HG02763 (cell line): Measurements from ENCODE around the gene YIF1A.

Source experiments
- ATAC-seq: cut with Tn5 transposase; IDR thresholded peaks from one replicate; pipeline ENCODE4 v1.9.1; 2021; ENCODE audit warnings: mild to moderate bottlenecking, moderate library complexity; ENCODE audit not compliant: unreplicated experiment

Gene YIF1A

DNA sequence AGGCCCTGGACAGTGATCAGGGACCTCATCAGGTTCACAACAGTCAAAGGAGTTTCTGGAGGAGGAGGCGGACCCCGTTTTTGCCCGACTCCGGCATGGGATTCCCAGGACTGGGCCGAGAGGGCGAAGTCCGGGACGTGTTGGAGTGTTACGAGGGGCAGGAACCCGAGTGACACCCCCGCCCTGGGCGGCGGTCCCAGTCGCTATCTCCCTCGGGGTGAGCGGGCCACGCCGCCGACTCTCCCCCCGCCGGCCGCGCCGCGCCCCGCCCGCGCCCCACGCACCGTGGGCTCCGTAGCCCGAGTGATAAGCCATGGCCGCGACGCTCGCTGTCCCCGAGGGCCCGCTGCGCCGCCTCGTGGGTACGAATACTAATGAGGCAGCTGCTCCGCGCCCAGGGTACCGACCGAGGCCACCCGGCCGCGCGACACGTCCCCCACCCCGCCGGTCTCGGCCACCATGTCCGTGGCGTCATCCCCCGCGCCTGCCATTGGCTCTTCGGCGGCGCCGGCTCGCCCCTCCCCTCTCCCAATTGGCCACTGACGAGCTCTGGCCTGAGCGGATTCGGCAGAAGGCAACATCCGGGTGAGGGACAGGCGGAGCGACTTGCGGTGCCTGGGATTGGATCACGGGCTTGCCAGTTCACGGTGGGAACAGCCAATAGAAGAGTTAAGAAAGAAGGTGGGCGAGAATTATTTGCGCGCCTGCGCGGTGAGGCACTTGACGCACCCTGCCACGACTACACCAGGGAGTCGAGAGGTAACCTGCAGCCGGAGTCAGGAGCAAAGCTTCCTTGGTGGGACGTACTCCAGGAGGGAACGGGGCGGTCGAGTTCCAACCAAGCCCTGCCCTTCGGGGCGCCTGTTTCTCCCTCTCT, at the start of gene YIF1A:
TSS of gene YIF1A (minus strand) at position 473 of the 877 bp plus-strand sequence. CDS start at position 315, 158 bp downstream.
- ATAC-seq = peak; percentile 88

GRCh38 chr11:66337103-66337899, 48.4 kb upstream of the YIF1A start:
- no peak for ATAC-seq

DNA sequence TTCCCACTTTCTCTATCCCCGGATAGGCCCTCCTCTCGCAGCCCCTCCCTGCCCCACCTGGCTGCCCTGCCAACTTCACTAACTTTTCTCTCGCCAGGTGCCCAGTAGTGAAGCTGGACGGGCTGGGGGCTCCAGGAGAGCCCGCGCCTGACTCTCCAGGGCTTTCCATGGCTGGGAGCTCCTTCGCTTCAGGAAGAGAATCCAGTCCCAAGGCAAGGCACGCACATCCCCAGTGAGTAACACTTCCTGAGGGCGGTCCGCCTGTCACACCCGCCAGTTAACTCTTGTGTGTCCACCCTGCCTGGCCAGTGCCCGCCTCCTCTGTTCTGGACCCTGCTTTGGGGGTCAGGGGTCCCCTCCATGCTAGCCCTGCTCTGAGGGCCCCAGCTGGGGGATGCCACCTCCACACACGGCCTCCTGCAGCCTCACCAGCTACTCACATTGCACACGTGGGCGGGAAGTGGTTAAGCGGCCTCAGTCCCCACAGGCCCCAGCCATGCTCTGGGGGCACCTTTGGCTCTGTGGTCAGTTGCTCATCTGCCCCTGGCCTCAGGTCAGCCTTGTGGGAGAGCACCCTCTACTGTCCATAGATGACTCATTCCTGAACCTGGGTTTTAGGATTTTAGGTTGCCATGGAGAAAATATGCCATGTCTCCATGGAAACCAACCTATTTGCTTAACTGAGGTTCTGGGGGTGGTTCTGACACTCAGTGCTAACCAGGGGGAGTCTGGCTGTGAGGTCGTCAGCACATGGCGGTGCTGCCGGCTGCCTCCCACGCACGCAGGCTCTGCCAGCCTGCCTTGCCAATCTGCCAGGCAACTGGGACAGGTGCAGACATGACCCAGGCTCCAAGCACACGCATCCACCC, 47.5 kb upstream of the YIF1A start, which contains the start of gene RIN1:
TSS of gene RIN1 (minus strand) at position 201 of the 869 bp plus-strand sequence. CDS start at position 169, 32 bp downstream.
- no peak for ATAC-seq

DNA sequence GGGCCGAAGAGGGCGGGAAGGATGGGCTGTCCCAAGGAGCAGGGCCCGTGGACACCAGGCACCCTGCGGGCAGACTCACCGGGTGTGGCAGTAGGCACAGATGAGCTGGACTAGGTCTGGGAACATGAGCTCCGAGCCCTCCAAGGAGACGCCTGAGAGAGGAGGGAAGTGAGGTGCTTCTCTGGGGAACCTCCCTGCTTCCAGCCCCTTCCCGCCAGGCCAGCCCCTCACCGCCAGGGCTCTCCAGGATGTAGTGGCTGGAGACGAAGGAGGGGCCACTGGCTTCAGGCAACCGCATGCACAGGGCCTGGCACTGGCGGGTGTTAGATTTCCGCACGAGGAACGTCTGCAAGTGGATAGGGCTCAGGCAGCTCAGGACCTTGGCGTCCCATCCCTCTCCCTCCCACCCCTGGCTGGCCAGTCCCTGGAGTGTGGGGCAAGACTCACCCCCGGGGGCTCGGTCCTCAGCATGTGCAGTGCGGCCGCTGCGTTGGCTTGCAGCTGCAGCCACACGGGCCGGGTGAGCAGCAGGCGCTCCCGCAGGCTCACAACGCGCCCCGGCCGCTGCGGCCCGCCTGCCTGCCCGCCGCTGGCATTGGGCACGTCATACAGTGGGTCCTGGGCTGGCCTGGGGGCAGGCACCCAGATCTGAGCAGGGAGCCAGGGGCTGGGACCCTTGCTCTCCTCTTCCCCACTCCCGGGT, 46.7 kb upstream of the YIF1A start:
- ATAC-seq = no peak

- ATAC-seq = no peak
Observed at GRCh38 chr11:66334605-66335442, 45.9 kb upstream of the YIF1A start.

- ATAC-seq = no peak
Observed at GRCh38 chr11:66333896-66334604, 45.1 kb upstream of the YIF1A start.

GRCh38 chr11:66333220-66333877, 44.4 kb upstream of the YIF1A start:
- no peak for ATAC-seq

DNA sequence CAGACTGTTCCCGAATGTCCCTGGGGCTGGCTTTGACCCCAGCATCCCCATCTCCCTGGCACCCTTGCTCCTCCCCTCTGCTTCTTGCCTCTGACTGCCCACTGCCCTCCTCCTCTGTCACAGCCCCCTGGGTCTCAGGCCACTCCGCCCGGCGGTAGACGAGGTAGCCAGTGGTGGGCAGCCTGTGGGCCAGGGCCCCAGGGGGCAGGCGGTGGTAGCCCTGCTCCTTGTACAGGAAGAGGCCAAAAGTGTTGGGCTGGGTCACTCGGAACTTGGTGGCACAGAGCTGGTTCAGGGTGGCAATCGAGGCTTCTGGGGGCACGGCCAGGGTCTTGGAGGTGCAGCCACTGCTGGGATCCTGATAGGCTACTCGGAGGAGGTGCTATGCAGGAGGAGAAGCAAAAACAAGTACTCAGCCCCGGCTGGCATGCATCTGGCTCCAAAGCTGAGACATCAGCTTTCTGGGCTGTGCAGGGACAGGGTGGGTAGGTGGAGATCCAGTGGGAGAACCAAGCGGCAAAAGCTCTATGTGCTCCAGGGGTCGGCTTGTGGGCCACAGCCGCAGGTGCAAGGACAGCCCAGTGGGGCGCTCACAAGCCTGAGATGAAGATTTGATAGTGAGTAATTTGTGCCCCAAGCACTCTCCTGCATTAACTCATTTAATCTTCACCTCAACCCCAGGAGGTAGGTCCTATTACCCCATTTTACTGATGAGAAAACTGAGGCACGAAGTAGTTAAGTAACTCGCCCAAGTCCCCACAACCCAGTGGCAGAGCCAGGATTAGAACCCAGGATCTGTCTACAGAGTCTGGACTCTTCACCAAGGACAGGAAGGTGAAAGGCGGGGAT, 43.7 kb upstream of the YIF1A start:
- no peak for ATAC-seq

DNA sequence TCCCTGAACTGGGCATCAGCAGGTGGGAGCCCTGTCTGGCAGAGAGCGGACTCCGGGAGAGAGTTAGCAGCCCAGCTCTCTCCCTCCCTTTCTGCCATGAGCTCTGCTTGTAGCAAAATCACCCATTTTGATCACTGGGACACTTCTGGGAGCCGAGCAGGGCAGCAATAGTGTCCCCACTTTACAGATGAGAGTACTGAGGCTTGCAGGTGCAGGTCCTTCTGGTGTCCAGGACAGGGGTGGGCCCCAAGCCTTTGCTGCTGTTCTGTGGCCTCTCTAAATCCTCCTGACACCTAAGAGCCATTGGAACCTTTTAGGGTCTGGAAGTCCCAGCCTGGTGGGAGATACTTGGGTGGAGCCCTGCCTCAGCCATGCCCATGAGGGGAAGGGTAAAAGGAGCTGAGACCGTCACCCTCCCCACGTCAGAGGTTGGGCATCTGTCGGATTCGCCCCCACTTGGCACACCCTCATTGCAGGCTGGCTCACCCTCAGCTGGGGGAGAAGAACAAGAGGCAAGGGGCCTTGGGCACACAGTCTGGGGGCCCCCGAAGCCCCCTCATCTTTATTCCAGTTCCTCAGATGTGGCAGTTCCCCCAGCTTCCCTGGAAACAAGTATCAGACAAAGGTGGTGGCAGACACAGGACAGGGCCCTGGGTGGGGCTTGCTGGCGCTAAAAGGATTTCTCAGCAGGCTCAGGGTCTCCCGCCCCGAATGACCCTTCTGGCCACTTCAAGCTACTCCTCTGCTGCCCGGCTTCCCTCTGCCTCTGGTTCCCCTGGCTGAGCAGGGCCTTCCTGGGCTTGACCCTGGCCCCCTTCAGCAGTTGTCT, 42.8 kb upstream of the YIF1A start:
- no peak for ATAC-seq

DNA sequence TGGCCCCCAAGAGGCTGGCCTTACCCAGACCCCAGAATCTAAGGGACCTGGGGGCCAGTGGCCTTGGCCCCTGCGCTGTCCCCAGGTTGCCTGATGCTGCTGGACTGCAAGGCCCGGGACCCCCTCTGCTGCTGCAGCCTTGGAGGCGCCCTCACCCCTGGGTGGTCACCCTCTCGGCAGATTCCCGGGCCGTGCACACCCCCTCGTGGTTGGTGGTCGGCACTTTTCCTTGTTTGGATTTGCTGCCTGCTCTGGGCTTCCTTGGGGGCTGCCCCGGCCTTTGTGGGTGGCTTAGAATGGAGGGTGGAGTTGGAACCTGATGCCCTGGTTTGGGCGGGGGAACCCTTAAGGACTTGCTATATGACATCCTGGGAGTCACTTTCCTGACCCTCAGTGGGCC, 42.0 kb upstream of the YIF1A start:
- ATAC-seq = no peak

- ATAC-seq = no peak
Observed at GRCh38 chr11:66329165-66329673, 40.3 kb upstream of the YIF1A start.

DNA sequence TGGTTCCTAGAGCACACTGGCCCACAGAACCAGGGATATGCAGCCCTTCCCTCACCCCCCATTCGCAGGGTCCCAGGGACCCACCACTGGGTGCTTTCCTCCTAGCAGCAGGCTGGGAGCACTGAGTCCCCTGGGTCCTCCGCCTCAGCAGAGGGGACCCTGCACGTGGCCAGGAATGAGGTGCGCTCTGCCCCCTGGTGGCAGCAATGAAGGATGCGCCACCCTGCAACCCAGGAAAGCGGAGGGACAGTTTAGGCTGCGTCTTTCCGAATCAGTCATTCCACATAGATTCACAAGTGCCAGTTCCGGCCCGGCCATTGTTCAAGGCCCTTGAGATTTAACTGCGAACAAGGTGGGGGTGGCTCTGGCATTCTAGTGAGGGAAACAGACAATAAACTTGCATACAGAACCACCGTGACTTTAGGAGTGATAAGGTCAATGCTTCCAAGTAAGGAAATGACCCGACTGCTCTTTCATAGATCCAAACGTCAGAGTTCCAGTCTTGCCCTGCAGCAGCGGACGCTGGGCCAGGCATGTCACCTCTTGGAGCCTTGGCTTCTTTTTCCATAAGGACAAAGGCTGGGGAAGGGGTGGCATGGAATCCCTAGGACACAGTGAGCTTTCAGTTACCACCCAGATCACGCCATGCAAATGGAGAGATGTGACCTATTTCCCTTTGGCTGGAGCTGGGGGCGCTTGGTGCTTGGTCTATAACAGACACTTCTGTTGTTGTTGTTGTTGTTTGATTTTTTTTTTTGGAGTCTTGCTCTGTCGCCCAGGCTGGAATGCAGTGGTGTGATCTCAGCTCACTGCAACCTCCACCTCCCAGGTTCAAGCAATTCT, 39.6 kb upstream of the YIF1A start:
- no peak for ATAC-seq

DNA sequence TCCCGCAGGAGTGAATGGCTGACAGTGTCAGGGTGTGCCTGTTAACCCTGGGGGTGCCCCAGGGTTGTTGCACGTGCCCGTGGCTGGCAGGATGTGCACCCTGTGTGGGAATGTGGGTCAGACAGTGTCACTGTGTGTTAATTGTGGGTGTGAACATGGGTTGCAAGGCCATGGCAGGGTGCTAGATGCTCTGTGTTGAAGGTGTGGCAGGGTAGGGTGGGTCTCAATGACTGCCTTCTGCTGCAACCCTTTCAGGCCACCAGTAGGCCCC, 39.0 kb upstream of the YIF1A start:
- ATAC-seq = no peak

GRCh38 chr11:66327171-66328030, 38.5 kb upstream of the YIF1A start:
- ATAC-seq = no peak
